SK-N-MC (cell line): ENCODE measurements around the gene LCN1.

Experiments
- DNase-seq: peaks from one replicate; pipeline ENCODE4 v3.0.0-alpha.2; 2011; ENCODE audit warnings: low read depth, low spot score
- H3K27ac ChIP-seq: fragments of 200-600 bp; sonication (generic); 2 replicates; pipeline ENCODE4 v1.5.1; 2016; ENCODE audit warnings: mixed run types
- H3K36me3 ChIP-seq: fragments of 200-600 bp; sonication (generic); 2 replicates; pipeline ENCODE4 v1.6.1; 2017; ENCODE audit warnings: antibody characterized with exemption, low read length, mixed read lengths; ENCODE audit not compliant: insufficient read depth
- H3K4me3 ChIP-seq: fragments of 200-600 bp; sonication (generic); 2 replicates; pipeline ENCODE4 v1.5.1; 2016
- H3K9ac ChIP-seq: fragments of 200-600 bp; sonication (generic); 2 replicates; pipeline ENCODE4 v1.8.0; 2017; ENCODE audit warnings: mixed run types, mixed read lengths; ENCODE audit not compliant: insufficient read length
- H3K9me3 ChIP-seq: fragments of 200-600 bp; sonication (generic); 2 replicates; pipeline ENCODE4 v1.6.1; 2017; ENCODE audit warnings: low read depth, mild to moderate bottlenecking, antibody characterized with exemption, low read length, moderate library complexity, mixed read lengths
- EZH2 ChIP-seq: fragments of 200-600 bp; sonication (generic); IDR thresholded peaks from one replicate; pipeline ENCODE4 v1.6.1; 2017; ENCODE audit warnings: antibody characterized with exemption
- FOXP2 ChIP-seq: optimal IDR thresholded peaks from 2 replicates; pipeline ENCODE3; 2011; ENCODE audit warnings: mild to moderate bottlenecking, moderate library complexity; ENCODE audit not compliant: insufficient read depth; ENCODE audit errors: extremely low read length, control extremely low read depth
- POLR2AphosphoS5 ChIP-seq: IDR thresholded peaks from 2 replicates; pipeline ENCODE4 v1.6.1; 2012; ENCODE audit warnings: mild to moderate bottlenecking, low read depth, low read length, borderline replicate concordance

LCN1 gene

DNA sequence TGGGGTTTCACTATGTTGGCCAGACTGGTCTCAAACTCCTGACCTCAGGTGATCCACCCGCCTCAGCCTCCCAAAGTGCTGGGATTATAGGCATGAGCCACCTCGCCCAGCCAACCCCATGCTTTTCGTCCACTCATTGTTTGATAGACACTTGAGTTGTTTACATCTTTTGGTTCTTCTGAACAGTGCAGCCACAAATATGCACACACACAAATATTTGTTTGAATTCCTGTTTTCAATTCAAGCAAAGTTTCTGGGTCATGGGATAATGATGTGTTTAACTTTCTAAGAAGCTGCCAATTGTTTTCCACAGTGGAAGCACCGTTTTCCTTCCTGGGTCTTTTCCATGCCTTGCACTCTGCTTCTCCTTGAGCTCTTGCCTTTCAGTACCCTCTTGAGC lies 33.5 kb downstream of the LCN1 start:
- H3K27ac ChIP-seq, result no peak overlapping the region
- H3K4me3 ChIP-seq, result no peak overlapping the region
- no peak overlapping the region for H3K9ac ChIP-seq
- no peak for DNase-seq
- no peaks in the 10 kb centered on the region for H3K36me3 ChIP-seq
- no peaks in the 10 kb centered on the region for H3K9me3 ChIP-seq
- TF ChIP-seq POLR2AphosphoS5 (no peak), EZH2 (no peak)

- Histone ChIP-seq H3K36me3 (no peaks in the 10 kb centered on the region), H3K9me3 (no peaks in the 10 kb centered on the region), H3K9ac (no peak overlapping the region), H3K27ac (no peak overlapping the region), H3K4me3 (no peak overlapping the region)
- DNase-seq, result no peak
- TF ChIP-seq POLR2AphosphoS5 (no peak), EZH2 (no peak), FOXP2 (no peak)
Measured at GRCh38 chr9:135555203-135555602, 34.0 kb downstream of the LCN1 start.

DNA sequence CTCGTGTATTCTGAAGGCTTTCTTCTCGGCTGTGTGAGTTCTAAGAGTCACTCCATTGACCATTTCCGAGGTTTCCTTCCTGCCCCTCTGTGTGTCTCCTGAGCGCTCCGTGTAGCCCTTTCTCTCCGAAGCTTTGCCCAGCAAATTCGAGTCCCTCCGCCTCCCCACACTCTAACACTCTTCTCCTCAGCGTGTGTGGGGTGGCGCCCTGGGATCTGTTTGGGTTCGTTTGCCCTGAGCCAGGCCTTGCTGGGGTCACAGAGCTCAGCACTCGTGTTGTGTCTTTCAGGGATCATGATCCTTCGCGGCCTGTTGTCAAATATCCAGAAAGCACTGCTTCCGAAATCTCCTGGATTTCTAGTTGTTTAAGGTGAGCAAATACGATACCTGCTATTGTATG lies 34.7 kb downstream of the LCN1 start:
- Histone ChIP-seq H3K27ac (no peak overlapping the region), H3K4me3 (no peak overlapping the region), H3K9ac (no peak overlapping the region), H3K36me3 (no peaks in the 10 kb centered on the region), H3K9me3 (no peaks in the 10 kb centered on the region)
- DNase-seq, result no peak
- no peak for TF ChIP-seq EZH2
- no peak for TF ChIP-seq FOXP2
- no peak for TF ChIP-seq POLR2AphosphoS5

GRCh38 chr9:135559606-135560005 lies 38.4 kb downstream of the LCN1 start:
- no peak for DNase-seq
- no peak for TF ChIP-seq EZH2
- TF ChIP-seq FOXP2, result no peak
- TF ChIP-seq POLR2AphosphoS5, result no peak
- no peaks in the 10 kb centered on the region for H3K9me3 ChIP-seq
- no peak overlapping the region for H3K9ac ChIP-seq
- H3K36me3 ChIP-seq, result no peaks in the 10 kb centered on the region
- no peak overlapping the region for H3K27ac ChIP-seq
- no peak overlapping the region for H3K4me3 ChIP-seq

DNA sequence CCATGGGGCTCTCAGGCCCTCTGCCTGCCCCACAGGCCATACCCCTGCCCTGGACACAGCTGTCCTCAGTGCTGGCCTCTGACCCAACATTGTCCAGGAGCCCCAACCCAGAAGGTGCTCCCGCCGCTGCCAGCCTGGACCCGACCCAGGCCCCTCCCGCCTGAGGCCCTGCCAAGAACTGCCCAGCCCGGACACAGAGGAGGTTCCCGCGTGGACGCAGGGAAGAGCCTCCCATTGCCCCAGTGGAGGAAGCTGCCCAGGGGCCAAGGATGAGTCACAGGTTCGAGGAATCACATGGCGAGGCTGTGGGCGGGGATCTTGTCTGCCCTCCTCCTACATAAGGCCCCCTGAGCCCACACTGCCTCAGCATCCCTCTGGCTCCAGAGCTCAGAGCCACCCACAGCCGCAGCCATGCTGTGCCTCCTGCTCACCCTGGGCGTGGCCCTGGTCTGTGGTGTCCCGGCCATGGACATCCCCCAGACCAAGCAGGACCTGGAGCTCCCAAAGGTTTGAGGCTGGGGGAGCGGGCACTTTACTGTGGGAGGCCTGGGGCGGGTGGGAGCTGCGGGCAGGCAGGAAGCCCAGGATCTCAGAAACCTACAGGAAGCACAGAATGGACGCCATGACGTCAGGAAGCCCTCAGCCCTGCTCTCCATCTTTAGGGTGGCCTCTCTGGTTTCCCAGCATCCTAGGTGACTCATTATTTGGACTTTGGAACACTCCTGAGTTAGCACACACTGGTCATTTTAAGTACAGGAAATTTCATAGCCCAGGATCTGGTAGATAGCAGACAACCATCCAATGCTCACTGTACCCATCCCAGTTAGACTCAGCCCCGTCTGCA lies 40.4 kb downstream of the LCN1 start, which contains the start of gene PAEP:
Gene PAEP (plus strand): TSS at position 366 of the 844 bp plus-strand sequence.
- H3K9ac ChIP-seq, result no peak within 1 kb of the TSS
- TF ChIP-seq POLR2AphosphoS5, result no peak
- TF ChIP-seq EZH2, result no peak
- TF ChIP-seq FOXP2, result no peak
- no peak within 1 kb of the TSS for H3K27ac ChIP-seq
- H3K9me3 ChIP-seq, result no peaks in the 10 kb centered on the region
- no peak for DNase-seq
- H3K4me3 ChIP-seq, result no peak within 1 kb of the TSS
- H3K36me3 ChIP-seq, result no peaks in the 10 kb centered on the region

GRCh38 chr9:135562235-135562745 lies 41.0 kb downstream of the LCN1 start:
- H3K9ac ChIP-seq, result no peak overlapping the region
- DNase-seq, result no peak
- no peak overlapping the region for H3K27ac ChIP-seq
- H3K4me3 ChIP-seq, result no peak overlapping the region
- H3K9me3 ChIP-seq, result no peaks in the 10 kb centered on the region
- H3K36me3 ChIP-seq, result no peaks in the 10 kb centered on the region
- no peak for TF ChIP-seq POLR2AphosphoS5
- TF ChIP-seq FOXP2, result no peak
- no peak for TF ChIP-seq EZH2

- Histone ChIP-seq H3K9me3 (no peaks in the 10 kb centered on the region), H3K36me3 (no peaks in the 10 kb centered on the region), H3K27ac (no peak overlapping the region), H3K9ac (no peak overlapping the region), H3K4me3 (no peak overlapping the region)
- TF ChIP-seq FOXP2, result no peak
- TF ChIP-seq EZH2, result no peak
- TF ChIP-seq POLR2AphosphoS5, result no peak
- no peak for DNase-seq
Measured at GRCh38 chr9:135563039-135563476, 41.8 kb downstream of the LCN1 start.

DNA sequence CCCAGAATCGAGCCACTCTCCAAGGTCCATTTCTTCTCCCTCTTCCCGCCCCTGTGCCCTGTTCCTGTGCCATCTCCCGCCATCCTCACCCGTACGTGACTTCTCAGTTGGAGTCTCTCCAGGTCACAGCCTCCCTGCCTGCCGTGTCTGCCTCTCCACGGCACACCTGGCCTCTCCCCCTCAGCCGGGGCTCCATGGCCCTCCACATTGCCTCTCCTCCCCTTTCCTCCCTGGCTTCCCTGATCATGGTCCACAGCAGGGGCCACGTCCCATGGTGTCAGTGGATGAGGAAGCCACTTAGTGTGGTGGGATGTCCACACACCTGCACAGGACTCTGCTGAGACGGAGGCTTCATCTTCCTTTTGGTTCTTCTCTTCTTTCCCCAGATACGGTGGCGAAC lies 42.6 kb downstream of the LCN1 start:
- TF ChIP-seq EZH2, result no peak

GRCh38 chr9:135565141-135565628 lies 43.9 kb downstream of the LCN1 start:
- Histone ChIP-seq H3K9ac (no peak overlapping the region), H3K27ac (no peak overlapping the region), H3K36me3 (no peaks in the 10 kb centered on the region), H3K9me3 (no peaks in the 10 kb centered on the region), H3K4me3 (no peak overlapping the region)
- no peak for DNase-seq
- TF ChIP-seq FOXP2, result no peak
- no peak for TF ChIP-seq EZH2
- no peak for TF ChIP-seq POLR2AphosphoS5

More for the DNA sequence above, 42.6 kb downstream of the LCN1 start:
- no peak for DNase-seq
- H3K27ac ChIP-seq, result no peak overlapping the region
- no peaks in the 10 kb centered on the region for H3K9me3 ChIP-seq
- no peak overlapping the region for H3K9ac ChIP-seq
- no peaks in the 10 kb centered on the region for H3K36me3 ChIP-seq
- no peak overlapping the region for H3K4me3 ChIP-seq
